A549 (cell line): Measurements from ENCODE around the gene HIPK3. TPM values are rescaled to one million over a fixed set of nuclear protein-coding genes. Genes with fewer than 3 reads are reported as not detected.

Experiments
- ATAC-seq, 2 experiments: fragments of 200-7000 bp in 1 of 2; fragments of >200 bp in 1 of 2; cut with Nextera tagmentation in 1 of 2; cut with Tn5 transposase in 1 of 2; 3 replicates each; pipeline versions ENCODE4 v1.8.0 to v1.9.1; 2018 to 2020; ENCODE audit warnings: mild to moderate bottlenecking in 1 of 2, moderate library complexity in 1 of 2
- CTCF ChIA-PET: fragments of 300-600 bp; sonication (Branson Sonifier 250); formaldehyde crosslinking; extraction: SDS; loops from one replicate; lab custom pipeline; 2021; ENCODE audit warnings: antibody characterized with exemption, inconsistent platforms; lab: Yijun Ruan, JAX
- POLR2A ChIA-PET: fragments of 350-600 bp; formaldehyde crosslinking; extraction: SDS; loops from one replicate; lab custom pipeline; 2021; ENCODE audit warnings: antibody characterized with exemption, inconsistent platforms; lab: Yijun Ruan, JAX
- DNase-seq, 2 experiments: peaks; one replicate each; pipeline versions ENCODE4 v3.0.0 to v3.0.0-alpha.2; 2011 to 2016; ENCODE audit warnings: low read depth in 1 of 2, low spot score in 1 of 2
- FAIRE-seq: peaks from 2 replicates; lab custom pipeline; 2011; peaks lifted over from hg19 to GRCh38; lab: Jason Lieb, UNC
- H3K27ac ChIP-seq, 2 experiments: fragments of >200 bp; sonication (Bioruptor Twin); formaldehyde crosslinking; 3 replicates each; pipeline ENCODE4 v1.5.1; 2016 to 2017
- H3K4me1 ChIP-seq: fragments of >200 bp; sonication (Bioruptor Twin); formaldehyde crosslinking; 3 replicates; pipeline ENCODE4 v1.6.1; 2016
- H3K4me2 ChIP-seq: fragments of >200 bp; sonication (Bioruptor Twin); formaldehyde crosslinking; 3 replicates; pipeline ENCODE4 v1.6.1; 2016
- H3K4me3 ChIP-seq: fragments of >200 bp; sonication (Bioruptor Twin); formaldehyde crosslinking; 3 replicates; pipeline ENCODE4 v1.5.1; 2016
- H3K9me3 ChIP-seq: fragments of >200 bp; sonication (Bioruptor Twin); formaldehyde crosslinking; 3 replicates; pipeline ENCODE4 v1.6.1; 2016
- CBX8 ChIP-seq: fragments of 200-600 bp; sonication (generic); IDR thresholded peaks from 2 replicates; pipeline ENCODE4 v1.6.1; 2016
- FOSB ChIP-seq: fragments of 250-450 bp; sonication (Bioruptor Pico); IDR thresholded peaks from 2 replicates; pipeline ENCODE4 v1.5.0; 2020; ENCODE audit warnings: mild to moderate bottlenecking, moderate library complexity
- FOXS1 ChIP-seq: fragments of 250-450 bp; sonication (Bioruptor Pico); IDR thresholded peaks from 2 replicates; pipeline ENCODE4 v1.5.0; 2020; ENCODE audit warnings: mild to moderate bottlenecking, moderate library complexity
- GATA3 ChIP-seq: IDR thresholded peaks from 2 replicates; pipeline ENCODE4 v1.6.1; 2012; ENCODE audit warnings: borderline replicate concordance
- HOXA7 ChIP-seq: fragments of 250-450 bp; sonication (Bioruptor Pico); IDR thresholded peaks from 2 replicates; pipeline ENCODE4 v1.5.0; 2020; ENCODE audit warnings: mild to moderate bottlenecking, moderate library complexity
- HOXB5 ChIP-seq: fragments of 250-450 bp; sonication (Bioruptor Pico); IDR thresholded peaks from 2 replicates; pipeline ENCODE4 v1.5.0; 2020; ENCODE audit warnings: mild to moderate bottlenecking, moderate library complexity
- JUN ChIP-seq, 2 experiments: fragments of >200 bp; sonication (Bioruptor Twin); formaldehyde crosslinking; IDR thresholded peaks; 2 replicates in 1 of 2; 3 replicates in 1 of 2; pipeline ENCODE4 v1.6.1; 2016 to 2017
- MAZ ChIP-seq: fragments of 150-350 bp; IDR thresholded peaks from 2 replicates; pipeline ENCODE4 v1.6.1; 2014; ENCODE audit warnings: antibody characterized with exemption, low read depth, low read length, borderline replicate concordance
- MYC ChIP-seq: IDR thresholded peaks from 2 replicates; pipeline ENCODE4 v1.6.1; 2012; ENCODE audit warnings: mild to moderate bottlenecking, inconsistent platforms, low read length, improper control_type of control experiment, borderline replicate concordance
- NFE2L2 ChIP-seq: fragments of 150-350 bp; conservative IDR thresholded peaks from 2 replicates; pipeline ENCODE4 v1.6.1; 2014; ENCODE audit warnings: low read length
- NPAS2 ChIP-seq: fragments of 250-450 bp; sonication (Bioruptor Pico); IDR thresholded peaks from 2 replicates; pipeline ENCODE4 v1.8.0; 2022; ENCODE audit warnings: mild to moderate bottlenecking, moderate library complexity, borderline replicate concordance
- POLR2AphosphoS2 ChIP-seq: conservative IDR thresholded peaks from 2 replicates; pipeline ENCODE4 v1.6.1; 2012; ENCODE audit warnings: low read length, improper control_type of control experiment, inconsistent platforms
- RCOR1 ChIP-seq: fragments of 150-350 bp; IDR thresholded peaks from 2 replicates; pipeline ENCODE4 v1.6.1; 2014; ENCODE audit warnings: antibody characterized with exemption, low read length, low read depth
- REST ChIP-seq: fragments of 200-600 bp; sonication (generic); IDR thresholded peaks from 2 replicates; pipeline ENCODE4 v1.6.1; 2016; ENCODE audit warnings: antibody characterized with exemption, mild to moderate bottlenecking, moderate library complexity
- USF2 ChIP-seq: fragments of 450-650 bp; IDR thresholded peaks from 2 replicates; pipeline ENCODE4 v1.6.1; 2014; ENCODE audit warnings: antibody characterized with exemption
- ZC3H11A ChIP-seq: fragments of 450-650 bp; IDR thresholded peaks from 2 replicates; pipeline ENCODE4 v1.6.1; 2014; ENCODE audit warnings: antibody characterized with exemption, mild to moderate bottlenecking
- ZFP36 ChIP-seq: fragments of 450-650 bp; IDR thresholded peaks from 2 replicates; pipeline ENCODE4 v1.6.1; 2014; ENCODE audit warnings: borderline replicate concordance; ENCODE audit not compliant: partially characterized antibody
- ZNF302 ChIP-seq: fragments of 250-450 bp; sonication (Bioruptor Pico); IDR thresholded peaks from 2 replicates; pipeline ENCODE4 v1.9.0; 2021; ENCODE audit warnings: inconsistent platforms, mild to moderate bottlenecking, moderate library complexity
- WGBS: methylation state at CpG from one replicate; pipeline ENCODE4 v1.1.6; 2017; ENCODE audit errors: missing lambda C conversion rate; 5-methylcytosine and 5-hydroxymethylcytosine counted together
- polyA plus RNA-seq, 4 experiments: library from polyadenylated mRNA; depleted of rRNA in 3 of 4; stranded (reverse); fragments of >200 nt; fragmentation: RNase III in 1 of 4; extraction: RNeasy Plus Mini Kit Qiagen cat#74134 plus additional on column Dnase treatment in 1 of 4; gene quantifications; 2 replicates in 3 of 4; 3 replicates in 1 of 4; pipeline ENCODE4 v1.2.3, GENCODE V29; 2011 to 2017
- TF ChIP-seq, protein P1 (sequence below): fragments of >200 bp; sonication (Bioruptor Twin); formaldehyde crosslinking; IDR thresholded peaks from 3 replicates; pipeline ENCODE4 v1.5.1; 2016
- TF ChIP-seq, protein P2 (sequence below): fragments of 250-450 bp; sonication (Bioruptor Pico); IDR thresholded peaks from 2 replicates; pipeline ENCODE4 v1.5.0; 2021; ENCODE audit warnings: mild to moderate bottlenecking, moderate library complexity, borderline replicate concordance
- TF ChIP-seq, protein P3 (sequence below): fragments of 150-350 bp; IDR thresholded peaks from 2 replicates; pipeline ENCODE4 v1.6.1; 2014; ENCODE audit warnings: low read depth, mild to moderate bottlenecking, low read length
- TF ChIP-seq, protein P4 (sequence below): fragments of 250-450 bp; sonication (Bioruptor Pico); IDR thresholded peaks from 2 replicates; pipeline ENCODE4 v1.5.0; 2020; ENCODE audit warnings: low read depth, mild to moderate bottlenecking, moderate library complexity

The HIPK3 gene
- polyA plus RNA-seq, 2 of the 4 experiments (the other 2 are of a cell fraction): 15.1 to 31.6 TPM

GRCh38 chr11:33307984-33308383 lies 50.8 kb downstream of the HIPK3 start:
- ChIA-PET POLR2A (no interaction called here), CTCF (no interaction called here)
- Histone ChIP-seq H3K4me2 (no peak overlapping the region), H3K27ac (no peak overlapping the region), H3K4me3 (no peak overlapping the region), H3K9me3 (no peaks in the 10 kb centered on the region), H3K4me1 (peaks cover 13% of the 10 kb centered on the region; the same call in 2 of the 3 replicates)
- no peak for DNase-seq
- TF ChIP-seq MYC (no peak), REST (no peak), ZFP36 (no peak), NFE2L2 (no peak)
- ATAC-seq: no peak
- FAIRE-seq: no peak

- Histone ChIP-seq H3K27ac (no peak overlapping the region), H3K4me3 (no peak overlapping the region), H3K9me3 (no peaks in the 10 kb centered on the region), H3K4me1 (peaks cover 17% of the 10 kb centered on the region; the same call in 2 of the 3 replicates), H3K4me2 (no peak overlapping the region)
- 94% methylated on average over 1 of the region's 1 CpG for WGBS
- ATAC-seq (no peak), FAIRE-seq (no peak), DNase-seq (no peak)
- ChIA-PET CTCF (interaction anchor here (1.1 kb wide), 2 partner anchors 20 to 21 kb away, joined by 3 to 5 read pairs; no protein-coding TSS in a partner anchor), POLR2A (no interaction called here)
- TF ChIP-seq FOSB (CRISPR knock-in tag) (no peak), HOXB5 (no peak)
Observed at GRCh38 chr11:33309118-33309517, 51.9 kb downstream of the HIPK3 start.

GRCh38 chr11:33310720-33311500 lies 53.7 kb downstream of the HIPK3 start:
- no peaks in the 10 kb centered on the region for H3K9me3 ChIP-seq
- H3K27ac ChIP-seq: no peak overlapping the region
- no peak for DNase-seq
- H3K4me2 ChIP-seq: no peak overlapping the region
- ChIA-PET POLR2A (no interaction called here), CTCF (no interaction called here)
- ATAC-seq: no peak; a peak in 1 of 6 replicates
- FAIRE-seq: no peak
- WGBS: 92% methylated on average over 9 of the region's 9 CpGs
- no peak overlapping the region for H3K4me3 ChIP-seq
- H3K4me1 ChIP-seq: peaks cover 13% of the 10 kb centered on the region; the same call in 2 of the 3 replicates
- TF ChIP-seq, protein P1, sequence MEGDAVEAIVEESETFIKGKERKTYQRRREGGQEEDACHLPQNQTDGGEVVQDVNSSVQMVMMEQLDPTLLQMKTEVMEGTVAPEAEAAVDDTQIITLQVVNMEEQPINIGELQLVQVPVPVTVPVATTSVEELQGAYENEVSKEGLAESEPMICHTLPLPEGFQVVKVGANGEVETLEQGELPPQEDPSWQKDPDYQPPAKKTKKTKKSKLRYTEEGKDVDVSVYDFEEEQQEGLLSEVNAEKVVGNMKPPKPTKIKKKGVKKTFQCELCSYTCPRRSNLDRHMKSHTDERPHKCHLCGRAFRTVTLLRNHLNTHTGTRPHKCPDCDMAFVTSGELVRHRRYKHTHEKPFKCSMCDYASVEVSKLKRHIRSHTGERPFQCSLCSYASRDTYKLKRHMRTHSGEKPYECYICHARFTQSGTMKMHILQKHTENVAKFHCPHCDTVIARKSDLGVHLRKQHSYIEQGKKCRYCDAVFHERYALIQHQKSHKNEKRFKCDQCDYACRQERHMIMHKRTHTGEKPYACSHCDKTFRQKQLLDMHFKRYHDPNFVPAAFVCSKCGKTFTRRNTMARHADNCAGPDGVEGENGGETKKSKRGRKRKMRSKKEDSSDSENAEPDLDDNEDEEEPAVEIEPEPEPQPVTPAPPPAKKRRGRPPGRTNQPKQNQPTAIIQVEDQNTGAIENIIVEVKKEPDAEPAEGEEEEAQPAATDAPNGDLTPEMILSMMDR: no peak
- no peak for TF ChIP-seq POLR2AphosphoS2
- TF ChIP-seq NFE2L2: no peak
- TF ChIP-seq JUN (IDR thresholded peaks at IDR 0.05): no peak
- TF ChIP-seq, protein P2, sequence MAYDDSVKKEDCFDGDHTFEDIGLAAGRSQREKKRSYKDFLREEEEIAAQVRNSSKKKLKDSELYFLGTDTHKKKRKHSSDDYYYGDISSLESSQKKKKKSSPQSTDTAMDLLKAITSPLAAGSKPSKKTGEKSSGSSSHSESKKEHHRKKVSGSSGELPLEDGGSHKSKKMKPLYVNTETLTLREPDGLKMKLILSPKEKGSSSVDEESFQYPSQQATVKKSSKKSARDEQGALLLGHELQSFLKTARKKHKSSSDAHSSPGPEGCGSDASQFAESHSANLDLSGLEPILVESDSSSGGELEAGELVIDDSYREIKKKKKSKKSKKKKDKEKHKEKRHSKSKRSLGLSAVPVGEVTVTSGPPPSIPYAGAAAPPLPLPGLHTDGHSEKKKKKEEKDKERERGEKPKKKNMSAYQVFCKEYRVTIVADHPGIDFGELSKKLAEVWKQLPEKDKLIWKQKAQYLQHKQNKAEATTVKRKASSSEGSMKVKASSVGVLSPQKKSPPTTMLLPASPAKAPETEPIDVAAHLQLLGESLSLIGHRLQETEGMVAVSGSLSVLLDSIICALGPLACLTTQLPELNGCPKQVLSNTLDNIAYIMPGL (CRISPR knock-in tag): no peak
- no peak for TF ChIP-seq RCOR1
- TF ChIP-seq, protein P3, sequence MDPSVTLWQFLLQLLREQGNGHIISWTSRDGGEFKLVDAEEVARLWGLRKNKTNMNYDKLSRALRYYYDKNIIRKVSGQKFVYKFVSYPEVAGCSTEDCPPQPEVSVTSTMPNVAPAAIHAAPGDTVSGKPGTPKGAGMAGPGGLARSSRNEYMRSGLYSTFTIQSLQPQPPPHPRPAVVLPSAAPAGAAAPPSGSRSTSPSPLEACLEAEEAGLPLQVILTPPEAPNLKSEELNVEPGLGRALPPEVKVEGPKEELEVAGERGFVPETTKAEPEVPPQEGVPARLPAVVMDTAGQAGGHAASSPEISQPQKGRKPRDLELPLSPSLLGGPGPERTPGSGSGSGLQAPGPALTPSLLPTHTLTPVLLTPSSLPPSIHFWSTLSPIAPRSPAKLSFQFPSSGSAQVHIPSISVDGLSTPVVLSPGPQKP: no peak
- TF ChIP-seq GATA3: no peak
- no peak for TF ChIP-seq FOXS1
- TF ChIP-seq HOXA7: no peak
- TF ChIP-seq NPAS2: no peak
- TF ChIP-seq ZNF302 (CRISPR knock-in tag): no peak
- TF ChIP-seq, protein P4, sequence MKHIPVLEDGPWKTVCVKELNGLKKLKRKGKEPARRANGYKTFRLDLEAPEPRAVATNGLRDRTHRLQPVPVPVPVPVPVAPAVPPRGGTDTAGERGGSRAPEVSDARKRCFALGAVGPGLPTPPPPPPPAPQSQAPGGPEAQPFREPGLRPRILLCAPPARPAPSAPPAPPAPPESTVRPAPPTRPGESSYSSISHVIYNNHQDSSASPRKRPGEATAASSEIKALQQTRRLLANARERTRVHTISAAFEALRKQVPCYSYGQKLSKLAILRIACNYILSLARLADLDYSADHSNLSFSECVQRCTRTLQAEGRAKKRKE (CRISPR knock-in tag): no peak
- no peak for TF ChIP-seq USF2
- no peak for TF ChIP-seq ZC3H11A
- TF ChIP-seq CBX8: no peak
- TF ChIP-seq MAZ: no peak
